A673 (cell line): Measurements from ENCODE around the gene BTBD9.

Source experiments
- EZH2 ChIP-seq: fragments of 200-600 bp; sonication (generic); IDR thresholded peaks from 2 replicates; pipeline ENCODE4 v1.6.1; 2017; ENCODE audit warnings: borderline replicate concordance, low read depth, mild to moderate bottlenecking, mixed read lengths, antibody characterized with exemption, low read length; ENCODE audit not compliant: poor library complexity, severe bottlenecking
- TF ChIP-seq, protein P1 (sequence below): fragments of 300-800, 200-600 bp; sonication (generic); conservative IDR thresholded peaks from 2 replicates; pipeline ENCODE4 v1.5.1; 2017; ENCODE audit warnings: low read depth, mild to moderate bottlenecking, antibody characterized with exemption, low read length, moderate library complexity, mixed read lengths

DNA sequence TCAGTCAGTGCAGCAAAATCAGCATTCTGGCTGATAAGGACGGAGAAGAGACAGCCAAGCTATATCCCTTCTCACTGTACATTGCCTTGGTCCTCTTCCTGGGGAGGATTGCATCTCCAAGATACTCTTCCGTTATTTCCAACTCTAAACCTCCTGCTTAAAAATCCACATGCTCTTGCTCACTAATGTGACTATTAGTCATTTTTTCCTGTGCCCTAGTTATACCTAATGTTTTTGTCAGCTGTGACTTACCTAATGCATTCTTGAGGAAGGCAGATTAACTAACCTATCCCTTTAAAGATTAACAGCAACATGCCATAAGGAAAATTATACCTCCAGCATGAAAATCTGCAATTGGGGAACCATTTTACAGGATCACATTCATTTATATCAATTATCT, 317.6 kb downstream of the BTBD9 start:
- TF ChIP-seq, protein P1, sequence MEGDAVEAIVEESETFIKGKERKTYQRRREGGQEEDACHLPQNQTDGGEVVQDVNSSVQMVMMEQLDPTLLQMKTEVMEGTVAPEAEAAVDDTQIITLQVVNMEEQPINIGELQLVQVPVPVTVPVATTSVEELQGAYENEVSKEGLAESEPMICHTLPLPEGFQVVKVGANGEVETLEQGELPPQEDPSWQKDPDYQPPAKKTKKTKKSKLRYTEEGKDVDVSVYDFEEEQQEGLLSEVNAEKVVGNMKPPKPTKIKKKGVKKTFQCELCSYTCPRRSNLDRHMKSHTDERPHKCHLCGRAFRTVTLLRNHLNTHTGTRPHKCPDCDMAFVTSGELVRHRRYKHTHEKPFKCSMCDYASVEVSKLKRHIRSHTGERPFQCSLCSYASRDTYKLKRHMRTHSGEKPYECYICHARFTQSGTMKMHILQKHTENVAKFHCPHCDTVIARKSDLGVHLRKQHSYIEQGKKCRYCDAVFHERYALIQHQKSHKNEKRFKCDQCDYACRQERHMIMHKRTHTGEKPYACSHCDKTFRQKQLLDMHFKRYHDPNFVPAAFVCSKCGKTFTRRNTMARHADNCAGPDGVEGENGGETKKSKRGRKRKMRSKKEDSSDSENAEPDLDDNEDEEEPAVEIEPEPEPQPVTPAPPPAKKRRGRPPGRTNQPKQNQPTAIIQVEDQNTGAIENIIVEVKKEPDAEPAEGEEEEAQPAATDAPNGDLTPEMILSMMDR: no peak
- TF ChIP-seq EZH2: no peak
